GM12875 (cell line): ENCODE results near the gene NUP88.
"Not testable (repeated sequence)": the region's sequence is repeated elsewhere in the genome, so short reads cannot be mapped to it uniquely, and the experiment has no call there.

ENCODE experiments used
- H3K4me3 ChIP-seq: one replicate; pipeline ENCODE4 v1.5.1; 2011; ENCODE audit warnings: low read depth, low read length, control low read depth
- TF ChIP-seq, protein P1 (sequence below): IDR thresholded peaks from 2 replicates; pipeline ENCODE4 v1.5.1; 2011; ENCODE audit warnings: low read depth, mild to moderate bottlenecking, control low read depth, inconsistent platforms, low read length, moderate library complexity, borderline replicate concordance; ENCODE audit not compliant: insufficient read depth

Gene NUP88

DNA sequence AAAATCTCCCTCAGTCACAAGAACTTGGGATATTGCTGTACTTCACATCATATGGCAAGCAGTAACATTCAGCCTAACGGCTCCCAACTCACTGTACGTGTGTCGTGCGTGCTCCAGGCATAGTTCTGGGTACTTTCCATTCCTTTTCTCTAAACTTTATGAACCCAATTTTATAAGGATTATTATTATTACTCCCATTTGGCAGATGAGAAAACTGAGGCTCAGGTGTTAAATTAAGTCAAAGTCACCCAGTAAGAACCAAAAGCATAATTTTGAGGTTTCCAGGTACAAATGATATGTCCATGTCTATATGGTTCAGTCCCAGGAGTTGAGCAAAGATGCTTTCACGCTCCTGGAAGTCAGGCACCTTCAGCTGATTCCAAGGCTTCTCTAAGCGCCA lies 24.3 kb upstream of the NUP88 start:
- TF ChIP-seq, protein P1, sequence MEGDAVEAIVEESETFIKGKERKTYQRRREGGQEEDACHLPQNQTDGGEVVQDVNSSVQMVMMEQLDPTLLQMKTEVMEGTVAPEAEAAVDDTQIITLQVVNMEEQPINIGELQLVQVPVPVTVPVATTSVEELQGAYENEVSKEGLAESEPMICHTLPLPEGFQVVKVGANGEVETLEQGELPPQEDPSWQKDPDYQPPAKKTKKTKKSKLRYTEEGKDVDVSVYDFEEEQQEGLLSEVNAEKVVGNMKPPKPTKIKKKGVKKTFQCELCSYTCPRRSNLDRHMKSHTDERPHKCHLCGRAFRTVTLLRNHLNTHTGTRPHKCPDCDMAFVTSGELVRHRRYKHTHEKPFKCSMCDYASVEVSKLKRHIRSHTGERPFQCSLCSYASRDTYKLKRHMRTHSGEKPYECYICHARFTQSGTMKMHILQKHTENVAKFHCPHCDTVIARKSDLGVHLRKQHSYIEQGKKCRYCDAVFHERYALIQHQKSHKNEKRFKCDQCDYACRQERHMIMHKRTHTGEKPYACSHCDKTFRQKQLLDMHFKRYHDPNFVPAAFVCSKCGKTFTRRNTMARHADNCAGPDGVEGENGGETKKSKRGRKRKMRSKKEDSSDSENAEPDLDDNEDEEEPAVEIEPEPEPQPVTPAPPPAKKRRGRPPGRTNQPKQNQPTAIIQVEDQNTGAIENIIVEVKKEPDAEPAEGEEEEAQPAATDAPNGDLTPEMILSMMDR, result no peak
- no peak overlapping the region for H3K4me3 ChIP-seq

DNA sequence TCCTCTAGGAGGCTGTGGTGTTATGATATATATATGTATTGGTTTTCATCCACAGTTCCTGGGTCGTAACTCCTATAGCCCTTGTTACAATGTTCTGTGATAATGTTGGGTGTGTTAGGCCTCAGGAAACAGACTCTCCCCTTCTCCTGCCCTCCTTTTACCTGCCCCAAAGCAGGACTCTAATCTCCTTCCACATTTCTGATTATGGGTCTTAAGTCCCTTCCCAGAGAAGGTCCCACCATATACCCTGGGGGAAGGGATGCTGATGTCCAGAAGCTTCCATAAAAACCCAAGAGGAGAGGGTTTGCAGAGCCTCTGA lies 19.9 kb upstream of the NUP88 start:
- H3K4me3 ChIP-seq, result no peak overlapping the region
- TF ChIP-seq, protein P1, result no peak

DNA sequence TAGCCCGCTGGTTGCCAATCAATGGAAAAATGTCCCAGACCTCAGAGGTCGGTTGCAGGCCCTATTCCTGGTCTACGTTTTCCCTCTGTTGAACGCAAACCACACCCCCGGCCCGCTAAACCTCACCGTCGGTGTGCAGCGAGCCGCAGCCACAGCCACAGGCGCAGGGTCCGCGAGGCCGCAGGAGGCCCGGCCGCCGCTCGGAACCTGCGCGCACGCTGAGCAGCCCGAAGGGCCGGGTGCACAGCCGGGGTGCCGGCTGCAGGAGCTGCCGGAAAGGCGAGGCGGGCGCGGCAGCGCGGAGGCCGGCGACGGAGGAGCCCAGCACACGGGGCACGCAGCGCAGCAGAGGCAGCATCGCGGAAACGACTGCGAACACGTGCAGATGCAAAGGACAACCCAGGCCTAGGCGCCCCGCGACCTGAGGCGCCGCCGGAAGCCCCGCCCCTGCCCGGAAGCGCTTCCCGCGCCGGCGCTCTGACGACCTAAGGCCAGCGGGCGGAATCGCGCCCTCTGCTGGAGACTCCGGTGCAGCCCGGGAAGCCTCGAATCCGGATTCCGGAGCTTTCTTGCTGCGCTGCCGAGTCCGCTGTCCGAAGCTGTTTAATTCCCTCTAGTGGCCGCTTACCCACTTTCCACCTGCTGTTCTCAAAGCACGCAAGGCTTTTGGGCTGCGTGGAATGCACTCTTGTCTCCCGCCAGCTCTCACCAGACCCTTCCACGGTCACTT lies 19.4 kb upstream of the NUP88 start, which contains the start of gene C1QBP:
Gene C1QBP, minus strand, starts transcription at position 440 of the 730 bp plus-strand sequence. Its CDS starts 82 bp downstream, at position 358.
- TF ChIP-seq, protein P1, result peak; percentile 97
- H3K4me3 ChIP-seq, result peak within 1 kb of the TSS; percentile 71

DNA sequence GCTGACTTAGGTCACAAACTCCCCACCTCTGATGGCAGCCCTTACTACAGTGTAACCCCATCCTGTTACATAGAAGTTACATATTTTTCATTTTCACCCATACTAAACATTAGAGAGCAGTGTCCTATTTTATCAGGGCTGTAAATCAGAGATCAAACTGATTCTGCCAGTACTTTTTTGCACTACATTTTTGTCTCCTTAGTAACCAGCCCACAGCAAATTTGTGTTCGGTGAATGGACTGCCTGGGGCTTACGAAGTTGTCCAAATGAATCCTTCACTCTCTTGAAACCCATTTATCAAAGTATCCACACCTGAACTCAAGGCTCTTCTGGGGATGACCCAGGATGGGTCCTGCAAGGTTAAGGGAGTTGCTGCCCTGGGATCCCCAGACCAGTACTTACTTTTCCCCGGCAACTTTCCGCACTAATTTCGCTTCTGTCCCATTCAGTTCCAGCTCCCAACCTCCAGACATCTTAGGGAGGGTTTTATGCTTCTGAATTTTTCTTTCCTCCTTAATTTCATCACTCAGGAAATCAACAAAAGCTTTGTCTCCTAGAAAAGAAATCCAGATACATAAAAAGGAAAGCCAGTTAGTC lies 18.4 kb upstream of the NUP88 start:
- TF ChIP-seq, protein P1, result no peak
- peak overlapping the region; percentile 71 for H3K4me3 ChIP-seq

DNA sequence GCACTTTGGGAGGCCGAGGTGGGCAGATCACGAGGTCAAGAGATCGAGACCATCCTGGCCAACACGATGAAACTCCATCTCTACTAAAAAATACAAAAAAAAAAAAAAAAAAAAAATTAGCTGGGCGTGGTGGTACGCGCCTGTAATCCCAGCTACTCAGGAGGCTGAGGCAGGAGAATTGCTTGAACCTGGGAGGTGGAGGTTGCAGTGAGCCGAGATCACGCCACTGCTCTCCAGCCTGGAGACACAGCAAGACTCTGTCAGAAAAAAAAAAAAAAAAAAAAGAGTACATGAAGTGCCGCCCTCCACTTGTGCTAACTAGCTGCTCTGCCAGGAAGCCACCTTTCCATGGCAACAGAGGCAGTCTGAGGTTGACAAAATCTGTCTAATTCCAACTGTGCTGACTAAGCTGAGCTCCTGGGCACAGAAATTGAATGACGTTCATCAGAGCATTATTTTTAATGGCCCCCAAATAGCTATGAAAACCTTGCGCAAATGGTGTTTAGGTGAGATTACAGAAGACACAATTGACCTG lies 16.4 kb upstream of the NUP88 start:
- H3K4me3 ChIP-seq, result not testable (repeated sequence)

DNA sequence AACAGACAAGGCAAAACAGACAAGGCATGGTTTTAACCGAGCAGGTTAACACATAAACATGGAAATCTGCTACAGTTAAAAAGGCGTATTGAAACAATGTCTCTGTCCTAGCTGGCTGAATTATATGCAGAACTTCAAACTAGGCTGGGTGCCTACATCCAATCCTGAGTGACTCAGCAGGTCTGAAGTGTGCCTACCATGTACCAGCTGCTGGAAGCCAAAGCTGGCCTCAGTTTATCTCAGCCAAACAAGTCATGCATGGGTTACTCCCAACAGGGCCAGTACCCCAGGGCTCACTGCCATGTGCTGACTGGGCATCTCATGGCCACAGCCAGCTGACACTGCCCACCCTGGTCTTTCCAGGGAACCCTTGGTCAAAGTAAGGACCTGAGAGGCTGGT lies 15.5 kb upstream of the NUP88 start:
- TF ChIP-seq, protein P1, result no peak
- H3K4me3 ChIP-seq, result no peak overlapping the region

DNA sequence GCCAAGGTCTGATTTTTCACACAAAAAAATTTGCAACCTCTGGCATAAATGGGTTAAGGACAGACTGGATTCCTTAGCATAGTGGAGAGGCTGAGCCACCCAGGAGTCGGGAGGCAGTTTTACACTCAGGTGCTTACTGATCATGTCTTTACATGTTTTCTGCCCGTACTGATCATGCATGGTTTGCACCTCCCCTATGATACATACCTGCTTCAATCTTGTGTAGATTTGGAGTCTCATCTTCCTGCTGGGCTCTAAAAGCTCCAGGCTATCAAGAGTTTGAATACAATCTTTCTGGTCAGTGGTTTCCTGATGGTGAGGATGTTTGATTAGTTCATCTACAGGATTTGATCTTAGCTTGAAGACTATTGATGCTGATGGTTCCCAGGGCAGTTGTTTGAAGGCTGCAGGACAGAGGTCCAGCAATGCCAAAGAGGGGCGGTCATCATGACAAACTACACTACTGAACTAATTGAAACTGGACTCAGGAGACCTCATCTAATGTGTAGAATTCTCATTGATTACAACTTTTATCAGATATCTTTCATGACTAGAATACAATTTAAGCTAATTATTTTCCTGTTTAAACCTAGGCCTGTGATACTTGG lies 12.6 kb upstream of the NUP88 start:
- TF ChIP-seq, protein P1, result no peak
- no peak overlapping the region for H3K4me3 ChIP-seq

DNA sequence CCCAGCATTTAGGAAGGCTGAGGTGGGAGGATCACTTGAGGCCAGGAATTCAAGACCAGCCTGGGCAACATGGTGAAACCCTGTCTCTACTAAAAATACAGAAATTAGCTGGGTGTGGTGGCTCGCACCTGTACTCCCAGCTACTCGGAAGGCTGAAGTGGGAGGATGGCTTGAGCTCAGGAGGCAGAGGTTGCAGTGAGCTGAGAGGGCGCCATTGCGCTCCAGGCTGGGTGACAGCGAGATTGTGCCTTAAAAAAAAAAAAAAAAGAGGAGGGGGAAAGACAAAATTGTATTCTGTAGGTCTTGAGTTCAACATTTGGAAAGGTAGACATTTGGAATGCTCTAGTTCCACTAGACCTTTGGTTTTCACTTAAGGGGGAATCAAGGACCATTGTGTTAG lies 11.8 kb upstream of the NUP88 start:
- H3K4me3 ChIP-seq, result not testable (repeated sequence)
